ENCODE measurements around the gene DNAH6.

GRCh38 chr2:84636080-84636971, 120.0 kb downstream of the DNAH6 start:
- TF ChIP-seq POLR2A (IDR thresholded peaks at IDR 0.05) (no peak), CTCF (IDR thresholded peaks at IDR 0.05) (no peak)

Data from esophagus squamous epithelium (tissue), 4 donors.